PC-3 (cell line): ENCODE data around the gene UMODL1. TPM values are rescaled to one million over a fixed set of nuclear protein-coding genes. Genes with fewer than 3 reads are reported as not detected.

Experiments used
- ATAC-seq: fragments of 200-7000 bp; cut with Tn5 transposase; 2 replicates; pipeline ENCODE4 v1.9.1; 2020; ENCODE audit warnings: mild to moderate bottlenecking, moderate library complexity
- BruUV-seq: library from RNA; stranded (reverse); fragments of 400-500 nt; replicated peaks from 2 replicates; lab custom pipeline; 2021; lab: Mats Ljungman, UMichigan
- CTCF ChIA-PET: fragments of 300-600 bp; sonication (Branson Sonifier 250); formaldehyde crosslinking; loops from one replicate; lab custom pipeline; 2022; ENCODE audit warnings: antibody characterized with exemption; lab: Charles Lee
- POLR2A ChIA-PET: fragments of 300-600 bp; sonication (Branson Sonifier 250); formaldehyde crosslinking; loops from one replicate; lab custom pipeline; 2022; ENCODE audit warnings: antibody characterized with exemption; ENCODE audit not compliant: unreplicated experiment; lab: Charles Lee
- DNase-seq: peaks from one replicate; pipeline ENCODE4 v3.0.0-alpha.2; 2015
- H2AFZ ChIP-seq: fragments of 300-600 bp; sonication (generic); 2 replicates; pipeline ENCODE4 v1.6.0; 2016; ENCODE audit warnings: antibody characterized with exemption, low read length
- H3F3A ChIP-seq: fragments of 300-600 bp; sonication (generic); one replicate; pipeline ENCODE4 v1.6.0; 2017; ENCODE audit warnings: antibody characterized with exemption, low read length, control low read depth, mild to moderate bottlenecking; ENCODE audit not compliant: unreplicated experiment
- H3K27ac ChIP-seq: fragments of 300-600 bp; sonication (generic); 2 replicates; pipeline ENCODE4 v1.5.1; 2016; ENCODE audit warnings: mild to moderate bottlenecking, low read length
- H3K27me3 ChIP-seq: fragments of 300-600 bp; sonication (generic); 2 replicates; pipeline ENCODE4 v1.6.1; 2016; ENCODE audit warnings: low read length, mixed read lengths
- H3K36me3 ChIP-seq: fragments of 300-600 bp; sonication (generic); 2 replicates; pipeline ENCODE4 v1.6.1; 2016; ENCODE audit warnings: low read depth, mixed run types, low read length, mixed read lengths
- H3K4me1 ChIP-seq: fragments of 300-600 bp; sonication (generic); 2 replicates; pipeline ENCODE4 v1.5.1; 2016; ENCODE audit warnings: low read length; ENCODE audit not compliant: insufficient read depth
- H3K4me2 ChIP-seq: fragments of 300-600 bp; sonication (generic); 2 replicates; pipeline ENCODE4 v1.6.0; 2016; ENCODE audit warnings: low read length
- H3K4me3 ChIP-seq: fragments of 300-600 bp; sonication (generic); 2 replicates; pipeline ENCODE4 v1.5.1; 2016; ENCODE audit warnings: mild to moderate bottlenecking, low read length, mixed read lengths
- H3K79me2 ChIP-seq: fragments of 300-600 bp; sonication (generic); 2 replicates; pipeline ENCODE4 v1.6.1; 2017; ENCODE audit warnings: low read length, mixed read lengths
- H3K9ac ChIP-seq: fragments of 300-600 bp; sonication (generic); 2 replicates; pipeline ENCODE4 v1.6.0; 2016; ENCODE audit warnings: mild to moderate bottlenecking, low read length
- H3K9me2 ChIP-seq: fragments of 300-600 bp; sonication (generic); replicated peaks from 2 replicates; pipeline ENCODE4 v1.6.1; 2016; ENCODE audit warnings: mixed run types, low read length, mixed read lengths
- H3K9me3 ChIP-seq: fragments of 300-600 bp; sonication (generic); 2 replicates; pipeline ENCODE4 v1.6.1; 2016; ENCODE audit warnings: low read length, mixed read lengths
- H4K20me1 ChIP-seq: fragments of 300-600 bp; sonication (generic); 2 replicates; pipeline ENCODE4 v1.6.1; 2016; ENCODE audit warnings: low read length, mixed read lengths
- EZH2 ChIP-seq: fragments of 300-600 bp; sonication (generic); IDR thresholded peaks from one replicate; pipeline ENCODE4 v1.6.1; 2017; ENCODE audit warnings: antibody characterized with exemption, mild to moderate bottlenecking, low read length; ENCODE audit not compliant: unreplicated experiment
- EZH2phosphoT487 ChIP-seq: fragments of 300-600 bp; sonication (generic); IDR thresholded peaks from 2 replicates; pipeline ENCODE4 v1.6.1; 2018; ENCODE audit warnings: mild to moderate bottlenecking, antibody characterized with exemption, low read length, borderline replicate concordance
- intact Hi-C: fragments of 100-400 bp; cut with micrococcal nuclease; formaldehyde crosslinking; loops from 2 replicates; pipeline ENCODE4 v1.9.0; 2023
- total RNA-seq: library from RNA; depleted of rRNA; stranded (reverse); fragments of >200 nt; gene quantifications from 2 replicates; pipeline ENCODE4 v1.2.3, GENCODE V29; 2014
- TF ChIP-seq, protein P1 (sequence below): fragments of 300-600 bp; sonication (generic); conservative IDR thresholded peaks from 2 replicates; pipeline ENCODE4 v1.5.1; 2017; ENCODE audit warnings: antibody characterized with exemption, low read depth, mild to moderate bottlenecking, low read length

UMODL1 gene
- total RNA-seq, 1 experiment from 2014 or later: not detected

DNA sequence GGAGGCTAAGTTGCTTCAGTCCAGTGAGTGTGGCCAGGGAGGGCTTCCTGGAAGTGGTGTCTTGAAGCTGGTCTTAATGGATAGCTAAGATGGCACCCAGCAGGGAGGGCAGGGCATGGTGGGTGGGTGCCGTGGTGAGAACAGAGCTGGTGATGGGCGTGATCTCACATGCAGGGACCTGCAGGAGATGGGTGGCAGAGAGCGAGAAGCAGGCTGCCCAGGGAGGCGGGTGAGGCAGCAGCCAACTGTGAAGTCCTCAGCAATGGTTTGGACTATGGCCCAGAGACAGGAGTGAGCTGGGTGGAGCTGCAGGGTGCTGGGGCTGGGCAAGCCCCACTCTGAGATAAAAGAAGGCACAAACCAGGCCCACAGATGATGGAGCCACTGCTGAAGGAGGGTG is 50.7 kb downstream of the UMODL1 start:
- H3K36me3 ChIP-seq: no peaks in the 10 kb centered on the region
- H3K4me3 ChIP-seq: no peak overlapping the region
- intact Hi-C loops: no loop called here
- no peaks in the 10 kb centered on the region for H3K79me2 ChIP-seq
- no peaks in the 10 kb centered on the region for H3K9me3 ChIP-seq
- H4K20me1 ChIP-seq: no peaks in the 10 kb centered on the region
- H3K9me2 ChIP-seq: no peaks in the 10 kb centered on the region
- H3K27me3 ChIP-seq: no peaks in the 10 kb centered on the region
- no peak overlapping the region for H3K9ac ChIP-seq
- DNase-seq (peak; percentile 25), ATAC-seq (no peak)
- TF ChIP-seq EZH2phosphoT487: no peak
- no peak for TF ChIP-seq EZH2
- TF ChIP-seq, protein P1, sequence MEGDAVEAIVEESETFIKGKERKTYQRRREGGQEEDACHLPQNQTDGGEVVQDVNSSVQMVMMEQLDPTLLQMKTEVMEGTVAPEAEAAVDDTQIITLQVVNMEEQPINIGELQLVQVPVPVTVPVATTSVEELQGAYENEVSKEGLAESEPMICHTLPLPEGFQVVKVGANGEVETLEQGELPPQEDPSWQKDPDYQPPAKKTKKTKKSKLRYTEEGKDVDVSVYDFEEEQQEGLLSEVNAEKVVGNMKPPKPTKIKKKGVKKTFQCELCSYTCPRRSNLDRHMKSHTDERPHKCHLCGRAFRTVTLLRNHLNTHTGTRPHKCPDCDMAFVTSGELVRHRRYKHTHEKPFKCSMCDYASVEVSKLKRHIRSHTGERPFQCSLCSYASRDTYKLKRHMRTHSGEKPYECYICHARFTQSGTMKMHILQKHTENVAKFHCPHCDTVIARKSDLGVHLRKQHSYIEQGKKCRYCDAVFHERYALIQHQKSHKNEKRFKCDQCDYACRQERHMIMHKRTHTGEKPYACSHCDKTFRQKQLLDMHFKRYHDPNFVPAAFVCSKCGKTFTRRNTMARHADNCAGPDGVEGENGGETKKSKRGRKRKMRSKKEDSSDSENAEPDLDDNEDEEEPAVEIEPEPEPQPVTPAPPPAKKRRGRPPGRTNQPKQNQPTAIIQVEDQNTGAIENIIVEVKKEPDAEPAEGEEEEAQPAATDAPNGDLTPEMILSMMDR: no peak
- ChIA-PET POLR2A (no interaction called here), CTCF (no interaction called here)
- H3K4me2 ChIP-seq: no peak overlapping the region
- H3K4me1 ChIP-seq: peaks cover 50% of the 10 kb centered on the region
- H3F3A ChIP-seq: no peaks in the 10 kb centered on the region
- H2AFZ ChIP-seq: no peak overlapping the region
- no TSS peak for BruUV-seq
- H3K27ac ChIP-seq: peak overlapping the region; percentile 92; the same call in 1 of the 2 replicates

DNA sequence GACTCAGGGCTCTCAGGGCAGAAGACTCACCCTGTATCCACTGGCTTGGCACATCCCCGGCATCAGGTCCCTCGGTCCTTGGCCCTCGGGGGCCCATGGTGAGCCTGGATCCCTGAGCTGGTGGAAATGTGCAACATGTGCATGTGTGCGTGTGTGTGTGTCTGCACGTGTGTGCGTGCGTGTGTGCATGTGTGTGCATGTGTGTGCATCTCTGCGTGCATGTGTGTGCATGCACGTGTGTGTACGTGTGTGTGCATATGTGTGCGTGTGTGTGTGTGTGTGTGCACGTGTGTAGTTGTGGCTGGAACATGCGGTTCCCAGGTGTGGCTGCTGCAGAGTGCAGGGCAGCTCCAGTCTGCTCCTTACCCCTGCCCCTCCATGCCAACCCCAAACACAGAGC is 51.3 kb downstream of the UMODL1 start:
- Histone ChIP-seq H2AFZ (no peak overlapping the region), H3K4me3 (no peak overlapping the region), H3F3A (no peaks in the 10 kb centered on the region), H3K79me2 (no peaks in the 10 kb centered on the region), H3K4me1 (peaks cover 44% of the 10 kb centered on the region), H4K20me1 (no peaks in the 10 kb centered on the region), H3K9me2 (no peaks in the 10 kb centered on the region), H3K27ac (no peak overlapping the region), H3K27me3 (no peaks in the 10 kb centered on the region), H3K9ac (no peak overlapping the region), H3K36me3 (no peaks in the 10 kb centered on the region), H3K4me2 (no peak overlapping the region), H3K9me3 (no peaks in the 10 kb centered on the region)
- intact Hi-C loops: no loop called here
- POLR2A ChIA-PET: no interaction called here
- CTCF ChIA-PET: no interaction called here
- no peak for ATAC-seq
- TF ChIP-seq EZH2phosphoT487 (no peak), EZH2 (no peak)
- TF ChIP-seq, protein P1: no peak
- no peak for DNase-seq
- BruUV-seq: no TSS peak

DNA sequence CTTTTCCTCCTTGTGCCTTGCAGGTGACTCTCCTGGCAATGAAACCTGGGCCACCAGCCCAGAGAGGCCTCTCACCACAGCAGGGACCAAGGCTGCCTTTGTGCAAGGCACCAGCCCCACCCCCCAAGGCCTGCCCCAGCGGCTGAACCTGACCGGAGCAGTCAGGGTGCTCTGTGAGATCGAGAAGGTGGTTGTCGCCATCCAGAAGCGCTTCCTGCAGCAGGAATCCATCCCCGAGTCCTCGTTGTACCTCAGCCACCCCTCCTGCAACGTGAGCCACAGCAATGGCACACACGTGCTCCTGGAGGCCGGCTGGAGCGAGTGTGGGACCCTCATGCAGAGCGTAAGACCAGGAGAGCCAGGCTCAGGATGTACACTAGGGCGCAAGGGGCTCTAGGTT is 51.7 kb downstream of the UMODL1 start:
- Histone ChIP-seq H4K20me1 (no peaks in the 10 kb centered on the region), H3K79me2 (no peaks in the 10 kb centered on the region), H3K4me3 (no peak overlapping the region), H3K9me2 (no peaks in the 10 kb centered on the region), H3K4me1 (peaks cover 44% of the 10 kb centered on the region), H3K4me2 (no peak overlapping the region), H3K27ac (no peak overlapping the region), H3K36me3 (no peaks in the 10 kb centered on the region), H2AFZ (no peak overlapping the region), H3K9me3 (no peaks in the 10 kb centered on the region), H3K9ac (no peak overlapping the region), H3F3A (no peaks in the 10 kb centered on the region), H3K27me3 (no peaks in the 10 kb centered on the region)
- intact Hi-C loops: no loop called here
- ATAC-seq (no peak), DNase-seq (no peak)
- no peak for TF ChIP-seq EZH2
- TF ChIP-seq, protein P1: no peak
- TF ChIP-seq EZH2phosphoT487: no peak
- ChIA-PET CTCF (no interaction called here), POLR2A (no interaction called here)
- no TSS peak for BruUV-seq
